IMR-90 (cell line): Measurements from ENCODE around the gene GDPD3. TPM values are rescaled to one million over a fixed set of nuclear protein-coding genes. Genes with fewer than 3 reads are reported as not detected.

Experiments used
- ATAC-seq: fragments of 200-7000 bp; cut with Tn5 transposase; 2 replicates; pipeline ENCODE4 v1.9.1; 2020; ENCODE audit warnings: low read depth, mild to moderate bottlenecking, moderate library complexity
- BruUV-seq: library from RNA; stranded (reverse); fragments of 400-500 nt; replicated peaks from 2 replicates; lab custom pipeline; 2021; lab: Mats Ljungman, UMichigan
- CTCF ChIA-PET: fragments of 300-600 bp; formaldehyde crosslinking; extraction: SDS; loops from one replicate; lab custom pipeline; 2021; ENCODE audit warnings: antibody characterized with exemption; lab: Yijun Ruan, JAX
- POLR2A ChIA-PET: fragments of 300-600 bp; sonication (Branson Sonifier 250); formaldehyde crosslinking; loops from one replicate; lab custom pipeline; 2022; ENCODE audit warnings: antibody characterized with exemption; ENCODE audit not compliant: unreplicated experiment; lab: Charles Lee
- DNase-seq: peaks from one replicate; pipeline ENCODE4 v3.0.0; 2013
- H2AFZ ChIP-seq: replicated peaks from 2 replicates; pipeline ENCODE3; 2013; ENCODE audit warnings: low read length, mild to moderate bottlenecking; ENCODE audit not compliant: poor library complexity
- H2AK5ac ChIP-seq: 2 replicates; pipeline ENCODE4 v1.6.1; 2013; ENCODE audit warnings: low read depth, low read length, inconsistent platforms
- H2AK9ac ChIP-seq: replicated peaks from 2 replicates; pipeline ENCODE3; 2013; ENCODE audit warnings: mild to moderate bottlenecking, low read depth, low read length, moderate library complexity; ENCODE audit not compliant: poor library complexity
- H2BK120ac ChIP-seq: 2 replicates; pipeline ENCODE4 v1.6.1; 2013; ENCODE audit warnings: low read depth, low read length, inconsistent platforms
- H2BK15ac ChIP-seq: 3 replicates; pipeline ENCODE4 v1.6.1; 2013; ENCODE audit warnings: low read depth, low read length, inconsistent platforms
- H2BK20ac ChIP-seq: 2 replicates; pipeline ENCODE4 v1.6.1; 2013; ENCODE audit warnings: low read depth, mild to moderate bottlenecking, inconsistent platforms, low read length, moderate library complexity
- H2BK5ac ChIP-seq: 2 replicates; pipeline ENCODE4 v1.6.1; 2013; ENCODE audit warnings: mild to moderate bottlenecking, low read depth, low read length, inconsistent platforms; ENCODE audit not compliant: poor library complexity, severe bottlenecking
- H3K14ac ChIP-seq: replicated peaks from 2 replicates; pipeline ENCODE4 v1.6.1; 2013; ENCODE audit warnings: low read depth, low read length, inconsistent platforms
- H3K18ac ChIP-seq: 2 replicates; pipeline ENCODE4 v1.6.1; 2013; ENCODE audit warnings: low read depth, low read length, control low read depth
- H3K23ac ChIP-seq: 2 replicates; pipeline ENCODE4 v1.6.1; 2013; ENCODE audit warnings: low read depth, low read length, inconsistent platforms
- H3K27ac ChIP-seq: 2 replicates; pipeline ENCODE4 v1.5.1; 2013; ENCODE audit warnings: mild to moderate bottlenecking, control low read depth, low read length; ENCODE audit not compliant: insufficient read depth
- H3K27me3 ChIP-seq: 2 replicates; pipeline ENCODE4 v1.6.1; 2013; ENCODE audit warnings: low read length; ENCODE audit not compliant: control insufficient read depth, insufficient read depth
- H3K36me3 ChIP-seq: 2 replicates; pipeline ENCODE4 v1.6.1; 2013; ENCODE audit warnings: low read length, mixed read lengths; ENCODE audit not compliant: control insufficient read depth, insufficient read depth
- H3K4ac ChIP-seq: 2 replicates; pipeline ENCODE4 v1.6.1; 2013; ENCODE audit warnings: low read depth, low read length, inconsistent platforms
- H3K4me1 ChIP-seq: 2 replicates; pipeline ENCODE4 v1.6.1; 2013; ENCODE audit warnings: low read length, mixed read lengths; ENCODE audit not compliant: control insufficient read depth, insufficient read depth
- H3K4me2 ChIP-seq: 2 replicates; pipeline ENCODE4 v1.6.1; 2013; ENCODE audit warnings: low read depth, mild to moderate bottlenecking, control low read depth, low read length, moderate library complexity
- H3K4me3 ChIP-seq: 2 replicates; pipeline ENCODE4 v1.5.1; 2013; ENCODE audit warnings: low read depth, mild to moderate bottlenecking, control low read depth, low read length, moderate library complexity; ENCODE audit not compliant: insufficient read depth
- H3K56ac ChIP-seq: 2 replicates; pipeline ENCODE4 v1.6.1; 2013; ENCODE audit warnings: low read length, inconsistent platforms; ENCODE audit not compliant: insufficient read depth; ENCODE audit errors: extremely low read depth
- H3K79me1 ChIP-seq, 2 experiments: 2 replicates each; pipeline ENCODE4 v1.6.1; 2013; ENCODE audit warnings: low read length in 2 of 2, inconsistent platforms in 1 of 2, low read depth in 1 of 2
- H3K9ac ChIP-seq: 2 replicates; pipeline ENCODE4 v1.6.1; 2013; ENCODE audit warnings: low read depth, low read length, control low read depth
- H3K9me1 ChIP-seq: 2 replicates; pipeline ENCODE4 v1.6.1; 2013; ENCODE audit warnings: low read length, inconsistent platforms; ENCODE audit not compliant: insufficient read depth
- H3K9me3 ChIP-seq: 2 replicates; pipeline ENCODE4 v1.6.1; 2013; ENCODE audit warnings: low read length; ENCODE audit not compliant: control insufficient read depth, insufficient read depth
- H4K20me1 ChIP-seq: 2 replicates; pipeline ENCODE4 v1.6.1; 2013; ENCODE audit warnings: low read length, inconsistent platforms; ENCODE audit not compliant: insufficient read depth
- H4K5ac ChIP-seq: 2 replicates; pipeline ENCODE4 v1.6.1; 2013; ENCODE audit warnings: mild to moderate bottlenecking, low read depth, low read length, control low read depth
- H4K8ac ChIP-seq, 2 experiments: 2 replicates each; pipeline ENCODE4 v1.6.1; 2013; ENCODE audit warnings: low read depth in 2 of 2, low read length in 2 of 2, control low read depth in 1 of 2, inconsistent platforms in 1 of 2
- H4K91ac ChIP-seq: 2 replicates; pipeline ENCODE4 v1.6.1; 2013; ENCODE audit warnings: low read depth, low read length, inconsistent platforms; ENCODE audit not compliant: insufficient read depth
- BHLHE40 ChIP-seq: fragments of 150-350 bp; IDR thresholded peaks from 2 replicates; pipeline ENCODE4 v1.6.1; 2016; ENCODE audit warnings: mild to moderate bottlenecking, low read depth, low read length
- CEBPB ChIP-seq: IDR thresholded peaks from 2 replicates; pipeline ENCODE4 v1.6.1; 2012; ENCODE audit warnings: low read depth, low read length, improper control_type of control experiment
- CHD1 ChIP-seq: IDR thresholded peaks from 2 replicates; pipeline ENCODE4 v1.6.1; 2012; ENCODE audit warnings: low read depth, low read length, improper control_type of control experiment
- ELK1 ChIP-seq: fragments of 150-350 bp; IDR thresholded peaks from 2 replicates; pipeline ENCODE4 v1.6.1; 2016; ENCODE audit warnings: low read depth, mild to moderate bottlenecking, low read length, moderate library complexity, borderline replicate concordance
- FOS ChIP-seq: fragments of 150-350 bp; IDR thresholded peaks from 2 replicates; pipeline ENCODE4 v1.6.1; 2016; ENCODE audit warnings: low read depth, low read length
- MAFK ChIP-seq: IDR thresholded peaks from 2 replicates; pipeline ENCODE4 v1.6.1; 2012; ENCODE audit warnings: low read depth, low read length, improper control_type of control experiment
- MAZ ChIP-seq: IDR thresholded peaks from 2 replicates; pipeline ENCODE4 v1.6.1; 2012; ENCODE audit warnings: low read depth, mild to moderate bottlenecking, low read length, improper control_type of control experiment, moderate library complexity, borderline replicate concordance
- MXI1 ChIP-seq: IDR thresholded peaks from 2 replicates; pipeline ENCODE4 v1.6.1; 2012; ENCODE audit warnings: low read depth, mild to moderate bottlenecking, low read length, moderate library complexity, borderline replicate concordance
- NFE2L2 ChIP-seq: fragments of 150-350 bp; IDR thresholded peaks from 2 replicates; pipeline ENCODE4 v1.6.1; 2016; ENCODE audit warnings: low read depth, mild to moderate bottlenecking, low read length
- POLR2A ChIP-seq: IDR thresholded peaks from 2 replicates; pipeline ENCODE4 v1.6.1; 2012; ENCODE audit warnings: mild to moderate bottlenecking, low read depth, low read length
- RAD21 ChIP-seq: IDR thresholded peaks from 2 replicates; pipeline ENCODE4 v1.6.1; 2012; ENCODE audit warnings: low read length, improper control_type of control experiment
- RCOR1 ChIP-seq: IDR thresholded peaks from 2 replicates; pipeline ENCODE4 v1.6.1; 2012; ENCODE audit warnings: mild to moderate bottlenecking, low read length, improper control_type of control experiment; ENCODE audit not compliant: insufficient replicate concordance
- RFX5 ChIP-seq: IDR thresholded peaks from 2 replicates; pipeline ENCODE4 v1.8.0; 2012; ENCODE audit warnings: low read depth, mild to moderate bottlenecking, low read length, moderate library complexity
- SMC3 ChIP-seq: fragments of 150-350 bp; IDR thresholded peaks from 2 replicates; pipeline ENCODE4 v1.6.1; 2016; ENCODE audit warnings: low read depth, mild to moderate bottlenecking, antibody characterized with exemption, low read length, moderate library complexity
- USF2 ChIP-seq: fragments of 150-350 bp; IDR thresholded peaks from 2 replicates; pipeline ENCODE4 v1.6.1; 2017; ENCODE audit warnings: mild to moderate bottlenecking, antibody characterized with exemption, low read length, low read depth
- WGBS, 2 experiments: methylation state at CpG; one replicate each; pipeline versions ENCODE4 v1.1.5 to v1.1.7; 2013; ENCODE audit warnings: missing lambda C conversion rate in 2 of 2; ENCODE audit not compliant: insufficient read length in 1 of 2; ENCODE audit errors: extremely low coverage in 2 of 2; 5-methylcytosine and 5-hydroxymethylcytosine counted together
- dilution Hi-C: fragments of 300-500 bp; cut with HindIII; formaldehyde crosslinking; loops from one replicate; pipeline ENCODE4 v1.14.3; 2018; ENCODE audit warnings: low sequenced_read_pairs; ENCODE audit not compliant: unreplicated experiment
- in situ Hi-C: fragments of 300-500 bp; cut with MboI; formaldehyde crosslinking; loops from 3 replicates; pipeline ENCODE4 v1.14.3; 2019; ENCODE audit warnings: low sequenced_read_pairs, inconsistent platforms, mixed read lengths
- intact Hi-C: fragments of 100-400 bp; cut with micrococcal nuclease; formaldehyde crosslinking; loops from 2 replicates; pipeline ENCODE4 v1.10.0; 2022
- polyA plus RNA-seq, 3 experiments: library from polyadenylated mRNA; depleted of rRNA; stranded (reverse); fragments of >200 nt; gene quantifications; 2 replicates each; pipeline ENCODE4 v1.2.3, GENCODE V29; 2012; ENCODE audit warnings: low replicate concordance in 1 of 3
- total RNA-seq: library from RNA; depleted of rRNA; stranded (reverse); fragments of >200 nt; gene quantifications from 2 replicates; pipeline ENCODE4 v1.2.3, GENCODE V29; 2012

GDPD3 gene
- total and polyA plus RNA-seq, 2 of the 4 experiments (the other 2 are of a cell fraction), result under 0.01 to 19.5 TPM

DNA sequence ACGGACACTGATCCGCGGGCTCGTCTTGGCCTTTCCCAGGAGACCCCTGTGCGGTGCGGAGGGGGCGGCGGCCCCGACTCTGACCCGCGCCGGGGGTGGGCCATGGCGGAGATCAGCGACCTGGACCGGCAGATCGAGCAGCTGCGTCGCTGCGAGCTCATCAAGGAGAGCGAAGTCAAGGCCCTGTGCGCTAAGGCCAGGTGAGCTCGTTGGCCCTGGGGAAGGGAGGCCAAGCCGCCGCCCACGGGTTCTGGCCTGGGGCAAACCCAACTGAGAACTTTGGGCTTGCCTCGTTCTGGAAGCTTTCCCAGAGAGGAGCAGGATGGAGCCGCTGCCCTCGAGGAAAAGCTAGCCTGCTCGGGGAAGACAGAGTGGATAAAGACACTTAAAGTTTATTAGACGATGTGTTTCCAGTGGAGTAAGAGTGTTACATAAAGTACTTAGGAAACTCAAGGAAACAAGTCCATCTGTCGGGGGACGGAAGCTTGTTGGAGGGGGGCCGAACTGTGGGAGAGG is 37.0 kb downstream of the GDPD3 start:
- no peak overlapping the region for H3K18ac ChIP-seq
- H3K9me1 ChIP-seq, result no peaks in the 10 kb centered on the region
- peak overlapping the region; percentile 88 for H3K27ac ChIP-seq
- dilution Hi-C loops, result no loop called here
- ATAC-seq, result peak; percentile 27
- H2BK5ac ChIP-seq, result peak overlapping the region; percentile 70
- H3K79me1 ChIP-seq, result peaks cover 33 to 56% of the 10 kb centered on the region in 2 experiments
- peak overlapping the region; percentile 96 for H2AFZ ChIP-seq
- peak overlapping the region; percentile 85 for H3K4me3 ChIP-seq
- H3K23ac ChIP-seq, result peak overlapping the region; percentile 80; the same call in 1 of the 2 replicates
- H3K14ac ChIP-seq, result peak overlapping the region; percentile 70; the same call in 1 of the 2 replicates
- H2BK20ac ChIP-seq, result no peak overlapping the region
- intact Hi-C loops, result no loop called here
- H3K4me1 ChIP-seq, result peaks cover 11% of the 10 kb centered on the region
- H3K27me3 ChIP-seq, result no peaks in the 10 kb centered on the region
- H3K36me3 ChIP-seq, result peaks cover 51% of the 10 kb centered on the region
- peak overlapping the region; percentile 20; the same call in 1 of the 2 replicates for H3K56ac ChIP-seq
- WGBS, 2 experiments, result 0% methylated on average over 21 of the region's 33 CpGs; no CpG with 5 or more reads in 1 of the 2 experiments
- peak overlapping the region; percentile 89 for H3K9ac ChIP-seq
- H4K91ac ChIP-seq, result peak overlapping the region; percentile 48; the same call in 1 of the 2 replicates
- no TSS peak for BruUV-seq
- H4K5ac ChIP-seq, result peak overlapping the region; percentile 14; the same call in 1 of the 2 replicates
- peak overlapping the region; percentile 80 for H3K4ac ChIP-seq
- peak overlapping the region; percentile 95 for H2AK5ac ChIP-seq
- CTCF ChIA-PET, result interaction anchor here (1.0 kb wide), 1 partner anchor 15 kb away, joined by 4 read pairs; the partner anchor contains the start of gene TBX6
- POLR2A ChIA-PET, result interaction anchor here (0.5 to 0.9 kb wide), 2 partner anchors 11 to 12 kb away, joined by 4 to 5 read pairs; partner anchors contain the start of gene ALDOA
- no peak for DNase-seq
- peak overlapping the region; percentile 99 for H3K4me2 ChIP-seq
- peak overlapping the region; percentile 63 for H2AK9ac ChIP-seq
- H2BK15ac ChIP-seq, result 0 out of 3 replicates have a peak overlapping the region, but pooled peaks have one; percentile 20
- H2BK120ac ChIP-seq, result no peak overlapping the region
- in situ Hi-C loops, result loop anchor here (10.0 kb wide), 1 partner anchor 328 kb away; the partner anchor contains the start of gene ZNF771
- H4K8ac ChIP-seq, result peak overlapping the region; percentile 20 to 26; a peak in 3 of 4 replicates
- no peaks in the 10 kb centered on the region for H3K9me3 ChIP-seq
- peaks cover 47% of the 10 kb centered on the region for H4K20me1 ChIP-seq
- no peak for TF ChIP-seq RAD21
- no peak for TF ChIP-seq MAZ
- TF ChIP-seq RFX5, result no peak
- no peak for TF ChIP-seq CEBPB
- no peak for TF ChIP-seq CHD1
- TF ChIP-seq ELK1, result no peak
- no peak for TF ChIP-seq BHLHE40
- TF ChIP-seq RCOR1, result no peak
- no peak for TF ChIP-seq POLR2A
- TF ChIP-seq USF2, result no peak
- no peak for TF ChIP-seq MAFK
- no peak for TF ChIP-seq MXI1
- TF ChIP-seq NFE2L2, result no peak
- no peak for TF ChIP-seq FOS
- no peak for TF ChIP-seq SMC3
